Fibroblast of skin of left quadriceps (primary cell): ENCODE measurements around the gene INTS1.
"Not testable (repeated sequence)": the region's sequence is repeated elsewhere in the genome, so short reads cannot be mapped to it uniquely, and the experiment has no call there.

Experiments
- DNase-seq, 2 experiments: peaks; one replicate each; pipeline ENCODE4 v3.0.0-alpha.2; 2013; ENCODE audit warnings: low read depth in 2 of 2

Gene INTS1

GRCh38 chr7:1445341-1445740, 58.8 kb downstream of the INTS1 start:
- DNase-seq, result no peak

GRCh38 chr7:1444925-1445322, 59.3 kb downstream of the INTS1 start:
- no peak for DNase-seq

GRCh38 chr7:1444214-1444924, 59.8 kb downstream of the INTS1 start:
- no peak for DNase-seq

DNA sequence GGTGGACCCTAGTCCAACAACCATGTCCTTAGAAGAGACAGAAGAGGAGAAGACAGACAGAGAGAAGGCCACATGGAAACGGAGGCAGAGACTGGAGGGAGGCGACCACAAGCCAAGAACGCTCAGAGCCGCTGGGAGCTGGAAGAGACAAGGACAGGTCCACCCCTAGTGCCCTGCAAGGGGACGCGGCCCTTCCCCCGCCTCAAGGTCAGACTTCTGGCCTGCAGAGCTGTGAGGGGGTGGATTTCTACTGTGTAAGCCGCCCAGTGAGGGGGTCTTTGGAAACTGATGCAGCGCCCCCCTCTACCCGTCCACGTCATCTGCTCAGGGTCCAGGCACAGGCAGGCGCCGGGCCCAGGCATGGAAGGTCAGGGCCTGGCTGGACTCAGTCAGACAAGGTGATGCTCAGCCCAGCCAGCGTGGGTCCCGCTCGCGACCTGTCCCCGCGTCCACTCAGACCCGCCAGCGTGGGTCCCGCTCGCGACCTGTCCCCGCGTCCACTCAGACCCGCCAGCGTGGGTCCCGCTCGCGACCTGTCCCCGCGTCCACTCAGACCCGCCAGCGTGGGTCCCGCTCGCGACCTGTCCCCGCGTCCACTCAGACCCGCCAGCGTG, 60.5 kb downstream of the INTS1 start:
- DNase-seq, result not testable (repeated sequence)

- DNase-seq, result no peak
Measured at GRCh38 chr7:1442355-1443124, 61.6 kb downstream of the INTS1 start.

DNA sequence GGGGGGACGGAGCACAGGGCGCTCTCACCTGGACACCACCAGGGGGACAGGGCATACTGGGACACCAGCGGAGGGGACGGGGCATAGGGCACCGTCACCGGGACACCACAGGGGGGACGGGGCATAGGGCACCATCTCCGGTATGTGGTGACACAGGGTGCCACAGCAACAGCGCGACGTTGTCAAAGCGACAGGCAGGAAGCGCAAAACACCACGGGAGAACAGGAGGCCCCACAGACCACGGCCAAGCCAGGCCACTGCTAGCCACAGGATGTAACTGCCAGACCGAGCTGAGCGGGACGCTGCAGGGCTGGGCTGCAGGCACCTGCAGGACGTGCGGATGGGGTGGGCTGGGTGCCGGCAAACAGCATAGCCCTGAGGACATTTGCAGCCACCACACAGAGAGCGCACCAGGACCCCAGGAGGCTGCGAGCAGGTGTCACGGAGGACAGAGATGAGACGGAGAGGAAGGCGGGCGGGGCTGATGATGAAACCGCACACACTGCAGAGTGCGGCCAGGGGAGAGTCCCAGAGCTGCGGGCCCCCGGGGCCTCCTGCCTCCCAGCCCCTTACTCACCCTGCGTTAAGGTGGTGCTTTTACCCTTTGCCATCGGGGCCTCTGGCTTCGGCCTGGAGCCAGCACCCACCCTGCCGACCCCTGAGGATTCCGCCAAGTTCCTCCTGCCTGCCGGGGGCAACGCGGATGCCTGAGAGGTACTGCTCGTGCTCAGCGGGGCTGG, 62.4 kb downstream of the INTS1 start:
- no peak for DNase-seq

DNA sequence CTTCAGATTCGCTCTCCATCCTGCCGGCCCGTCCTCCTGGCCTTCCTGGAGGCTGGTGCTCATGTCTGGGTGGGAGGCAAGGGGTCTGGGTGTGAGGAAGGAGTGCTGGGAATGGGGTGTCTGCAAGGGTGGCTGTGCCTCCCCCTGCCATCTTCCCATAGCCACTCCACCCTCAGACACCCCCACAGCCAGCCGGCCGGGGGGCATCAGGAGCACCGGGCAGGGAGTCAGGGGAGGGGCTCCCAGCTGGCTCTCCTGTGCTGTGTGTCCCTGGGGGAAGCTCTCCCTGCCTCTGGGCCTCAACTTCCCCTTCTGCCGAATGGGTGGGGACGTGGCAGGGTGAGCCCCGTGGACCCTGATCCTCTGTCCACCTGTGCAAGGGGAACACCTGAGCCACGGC, 63.6 kb downstream of the INTS1 start:
- DNase-seq, result no peak

- no peak for DNase-seq
Measured at GRCh38 chr7:1439373-1440363, 64.5 kb downstream of the INTS1 start.

DNA sequence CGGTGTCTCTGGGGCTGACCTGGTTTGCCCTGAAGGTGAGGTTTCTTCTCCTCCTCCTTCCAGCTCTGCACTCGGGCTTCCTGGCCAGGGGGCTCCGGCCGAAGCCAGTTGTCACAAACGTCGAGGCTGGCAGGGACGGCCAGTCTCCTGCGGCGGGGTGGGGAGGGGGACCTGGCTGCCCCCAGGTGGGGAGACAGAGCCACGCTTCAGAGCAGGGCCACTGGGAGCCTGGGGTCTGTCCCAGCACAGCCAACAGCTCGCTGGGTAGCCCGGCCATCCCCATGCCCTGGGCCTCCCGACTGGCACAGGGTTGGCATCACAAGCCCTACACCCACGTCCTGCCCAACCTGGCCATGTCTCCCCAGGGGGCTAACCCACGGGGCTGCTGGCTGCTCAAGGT, 65.4 kb downstream of the INTS1 start:
- no peak for DNase-seq

DNA sequence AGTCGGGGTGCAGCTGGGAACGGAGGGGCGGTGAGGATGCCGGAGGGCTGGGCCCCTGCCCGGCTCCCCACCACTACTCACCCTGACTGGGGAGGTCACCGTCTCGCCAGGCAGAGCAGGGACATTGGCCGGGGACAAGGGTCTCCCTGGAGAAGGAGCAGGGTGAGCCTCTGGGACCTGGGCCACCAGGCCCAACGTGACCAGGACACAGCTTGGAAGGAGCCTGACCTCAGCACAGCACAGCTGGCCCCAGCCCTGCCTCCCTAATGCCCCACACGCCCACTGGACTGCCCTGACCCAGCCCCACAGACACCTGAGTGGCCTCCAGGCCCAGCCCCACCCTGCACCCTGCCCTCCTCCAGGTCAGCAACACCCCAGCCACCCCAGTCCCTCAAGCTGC, 66.0 kb downstream of the INTS1 start:
- no peak for DNase-seq

GRCh38 chr7:1437155-1437880, 66.9 kb downstream of the INTS1 start:
- DNase-seq, result no peak

- DNase-seq, result no peak
Measured at GRCh38 chr7:1436608-1437007, 67.6 kb downstream of the INTS1 start.

- no peak for DNase-seq
Measured at GRCh38 chr7:1434891-1435670, 69.1 kb downstream of the INTS1 start.

- no peak for DNase-seq
Measured at GRCh38 chr7:1434165-1434718, 69.9 kb downstream of the INTS1 start.

DNA sequence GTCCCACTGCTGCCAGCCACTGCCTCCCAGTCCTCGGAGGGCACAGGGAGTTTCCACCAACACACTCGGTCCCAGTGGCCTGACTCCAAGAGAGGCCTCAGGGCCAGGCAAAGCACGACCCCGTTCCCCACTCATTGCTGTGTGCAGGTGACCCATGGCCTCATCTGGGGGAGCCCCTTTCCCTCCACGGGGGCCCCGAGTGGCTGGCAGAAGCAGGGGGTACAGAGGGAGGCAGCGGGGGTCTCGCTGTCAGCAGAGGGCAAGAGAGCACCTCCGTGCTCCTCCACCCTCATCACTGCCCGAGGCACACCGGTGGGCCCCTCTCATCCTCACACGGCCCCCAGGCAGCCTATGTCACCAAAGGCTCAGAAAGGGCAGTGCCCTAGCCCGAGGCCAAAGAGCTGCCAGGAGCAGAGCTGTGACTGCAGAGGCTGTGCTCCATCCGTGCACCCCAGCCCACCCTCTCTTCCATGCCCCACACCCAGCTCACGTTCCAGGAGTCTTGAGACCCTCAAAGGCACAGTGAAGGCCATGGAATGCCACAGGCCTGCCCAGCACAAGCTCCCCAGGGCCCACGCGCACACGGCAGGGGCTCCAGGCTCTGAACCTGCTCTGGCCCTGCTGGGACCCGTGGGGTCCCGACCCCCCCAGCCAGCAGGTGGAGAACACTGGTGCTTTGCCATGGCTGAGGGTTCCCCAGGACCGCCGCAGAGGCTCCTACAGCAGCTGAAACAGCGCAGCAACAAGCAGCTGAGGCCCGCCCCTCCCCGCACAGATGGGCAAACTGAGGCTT, 70.9 kb downstream of the INTS1 start:
- DNase-seq, result no peak

DNA sequence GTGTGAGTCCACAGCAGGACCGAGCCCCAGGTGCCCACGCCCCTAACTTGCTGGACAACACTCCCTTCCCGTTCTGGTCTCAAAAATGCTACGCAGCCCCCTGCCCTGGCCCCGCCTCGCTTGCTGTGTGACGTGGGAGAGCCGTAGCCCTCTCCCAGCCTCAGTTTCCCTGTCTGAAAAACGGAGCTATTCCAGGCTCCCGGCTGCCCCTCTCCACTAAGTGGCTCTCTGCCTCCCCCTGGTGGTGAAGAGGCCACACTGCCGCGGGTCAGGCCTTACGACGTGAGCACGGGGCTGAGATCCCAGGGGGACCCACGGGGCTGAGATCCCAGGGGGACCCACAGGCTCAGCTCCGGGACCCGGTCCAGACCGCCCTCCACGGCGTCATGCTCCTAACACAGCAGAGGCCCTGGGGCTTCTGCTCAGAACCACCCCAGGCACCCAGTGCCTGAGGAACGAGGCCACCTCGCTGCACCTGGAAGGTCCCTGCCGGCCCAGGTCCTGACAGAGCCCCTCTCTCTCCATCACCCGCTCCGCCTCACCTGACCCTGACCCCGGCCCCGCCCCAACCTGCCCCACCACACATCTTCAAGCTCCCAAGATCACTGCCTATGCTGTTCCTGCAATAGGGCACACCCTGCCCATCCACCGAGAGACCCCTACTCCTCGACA, 71.6 kb downstream of the INTS1 start:
- peak; percentile 11 to 14 for DNase-seq

- no peak for DNase-seq
Measured at GRCh38 chr7:1431634-1432380, 72.4 kb downstream of the INTS1 start.
